Measurements from ENCODE around the gene CTNNA1.
"Not testable (repeated sequence)": the region's sequence is repeated elsewhere in the genome, so short reads cannot be mapped to it uniquely, and the experiment has no call there.

GRCh38 chr5:138773624-138774023 lies 20.4 kb downstream of the CTNNA1 start:
- TF ChIP-seq, protein P1, sequence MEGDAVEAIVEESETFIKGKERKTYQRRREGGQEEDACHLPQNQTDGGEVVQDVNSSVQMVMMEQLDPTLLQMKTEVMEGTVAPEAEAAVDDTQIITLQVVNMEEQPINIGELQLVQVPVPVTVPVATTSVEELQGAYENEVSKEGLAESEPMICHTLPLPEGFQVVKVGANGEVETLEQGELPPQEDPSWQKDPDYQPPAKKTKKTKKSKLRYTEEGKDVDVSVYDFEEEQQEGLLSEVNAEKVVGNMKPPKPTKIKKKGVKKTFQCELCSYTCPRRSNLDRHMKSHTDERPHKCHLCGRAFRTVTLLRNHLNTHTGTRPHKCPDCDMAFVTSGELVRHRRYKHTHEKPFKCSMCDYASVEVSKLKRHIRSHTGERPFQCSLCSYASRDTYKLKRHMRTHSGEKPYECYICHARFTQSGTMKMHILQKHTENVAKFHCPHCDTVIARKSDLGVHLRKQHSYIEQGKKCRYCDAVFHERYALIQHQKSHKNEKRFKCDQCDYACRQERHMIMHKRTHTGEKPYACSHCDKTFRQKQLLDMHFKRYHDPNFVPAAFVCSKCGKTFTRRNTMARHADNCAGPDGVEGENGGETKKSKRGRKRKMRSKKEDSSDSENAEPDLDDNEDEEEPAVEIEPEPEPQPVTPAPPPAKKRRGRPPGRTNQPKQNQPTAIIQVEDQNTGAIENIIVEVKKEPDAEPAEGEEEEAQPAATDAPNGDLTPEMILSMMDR (optimal IDR thresholded peaks at IDR 0.05 in 1 of 3, IDR thresholded peaks at IDR 0.05 in 1 of 3, conservative IDR thresholded peaks at IDR 0.05 in 1 of 3; ENCODE audit: extremely low read depth in 1 of 3, insufficient read depth in 2 of 3, low read length in 3 of 3): not testable (repeated sequence)
- not testable (repeated sequence) for TF ChIP-seq EZH2 (IDR thresholded peaks at IDR 0.05; ENCODE audit: low read length)

Data from keratinocyte (primary cell).